Measurements from ENCODE around the gene DAP.
"Not testable (repeated sequence)": the region's sequence is repeated elsewhere in the genome, so short reads cannot be mapped to it uniquely, and the experiment has no call there.

Gene DAP

DNA sequence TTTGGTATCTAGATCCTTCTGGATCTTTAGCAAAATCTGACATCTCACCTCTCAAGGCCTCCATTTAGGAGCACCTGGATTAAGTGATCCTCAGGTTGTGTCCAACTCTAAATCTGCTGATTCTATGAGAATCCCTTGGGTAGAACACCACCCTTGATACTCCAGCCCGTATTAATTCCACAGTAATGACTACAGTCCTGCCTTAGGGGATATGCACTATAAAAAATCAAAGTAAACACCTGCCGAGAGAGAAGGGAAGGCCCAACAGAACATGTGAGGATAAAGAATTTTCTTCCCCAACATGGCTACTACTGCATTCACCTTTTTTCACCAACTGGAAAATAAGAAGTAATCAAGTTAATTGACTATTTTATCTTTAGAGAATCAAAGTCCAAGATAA, 27.6 kb downstream of the DAP start:
- no peak for DNase-seq

DNA sequence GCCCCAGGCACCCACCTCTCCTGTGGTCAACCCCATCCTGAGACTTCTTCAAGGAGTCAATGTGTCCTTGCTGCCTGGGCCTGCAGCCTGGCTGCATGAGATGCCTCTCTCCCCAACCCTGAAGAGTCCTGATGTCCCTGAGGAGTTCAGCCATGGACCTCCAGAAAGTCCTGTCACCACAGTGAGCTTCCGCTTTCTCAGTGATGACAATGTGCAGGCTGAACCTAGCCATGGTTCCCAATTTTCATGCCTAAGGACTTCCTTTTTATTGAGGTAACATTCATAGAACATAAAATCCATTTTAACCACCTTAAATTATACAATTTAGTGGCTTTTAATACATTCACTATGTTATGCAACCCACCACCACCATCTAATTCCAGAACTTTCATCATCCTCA, 29.1 kb downstream of the DAP start:
- no peak for DNase-seq

GRCh38 chr5:10730043-10730351, 31.0 kb downstream of the DAP start:
- no peak for DNase-seq

- no peak for DNase-seq
Measured at GRCh38 chr5:10729320-10730042, 31.6 kb downstream of the DAP start.

DNA sequence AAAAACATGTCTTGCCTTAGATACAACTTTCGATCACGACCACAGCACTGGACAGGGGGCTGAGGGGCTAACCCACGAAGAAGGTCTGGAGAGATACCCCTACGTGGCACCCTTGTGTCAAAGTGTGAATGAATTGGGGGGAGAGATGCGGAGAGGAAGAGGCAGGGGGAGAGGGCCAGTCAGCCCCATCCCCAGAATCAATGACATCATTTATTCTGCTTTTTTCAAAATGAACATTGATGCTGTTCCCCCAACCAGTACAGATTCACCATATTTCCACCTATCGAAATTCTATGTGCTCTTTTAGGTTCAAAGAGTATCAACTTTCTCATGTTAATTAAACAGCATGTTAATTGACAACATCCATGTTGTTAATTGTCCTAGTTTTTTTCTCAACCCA, 32.4 kb downstream of the DAP start:
- DNase-seq = no peak

DNA sequence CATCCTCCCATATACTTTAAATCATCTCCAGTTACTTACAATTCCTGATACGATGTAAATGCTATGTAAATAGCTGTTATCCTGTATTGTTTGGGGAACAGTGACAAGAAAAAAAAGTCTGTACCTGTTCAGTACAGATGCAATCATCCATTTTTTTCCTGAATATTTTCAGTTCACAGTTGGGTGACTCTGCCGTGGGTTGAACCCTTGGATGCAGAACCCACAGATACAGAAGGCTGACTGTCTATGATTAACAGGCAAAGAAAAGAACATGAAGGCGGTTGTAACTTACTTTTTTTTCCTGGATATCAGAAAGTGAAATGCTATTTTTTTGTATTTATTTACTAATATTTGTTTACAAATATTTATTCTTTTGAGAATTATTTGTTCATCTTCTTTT, 33.2 kb downstream of the DAP start:
- DNase-seq = no peak

GRCh38 chr5:10726913-10727517, 34.0 kb downstream of the DAP start:
- DNase-seq = no peak

DNA sequence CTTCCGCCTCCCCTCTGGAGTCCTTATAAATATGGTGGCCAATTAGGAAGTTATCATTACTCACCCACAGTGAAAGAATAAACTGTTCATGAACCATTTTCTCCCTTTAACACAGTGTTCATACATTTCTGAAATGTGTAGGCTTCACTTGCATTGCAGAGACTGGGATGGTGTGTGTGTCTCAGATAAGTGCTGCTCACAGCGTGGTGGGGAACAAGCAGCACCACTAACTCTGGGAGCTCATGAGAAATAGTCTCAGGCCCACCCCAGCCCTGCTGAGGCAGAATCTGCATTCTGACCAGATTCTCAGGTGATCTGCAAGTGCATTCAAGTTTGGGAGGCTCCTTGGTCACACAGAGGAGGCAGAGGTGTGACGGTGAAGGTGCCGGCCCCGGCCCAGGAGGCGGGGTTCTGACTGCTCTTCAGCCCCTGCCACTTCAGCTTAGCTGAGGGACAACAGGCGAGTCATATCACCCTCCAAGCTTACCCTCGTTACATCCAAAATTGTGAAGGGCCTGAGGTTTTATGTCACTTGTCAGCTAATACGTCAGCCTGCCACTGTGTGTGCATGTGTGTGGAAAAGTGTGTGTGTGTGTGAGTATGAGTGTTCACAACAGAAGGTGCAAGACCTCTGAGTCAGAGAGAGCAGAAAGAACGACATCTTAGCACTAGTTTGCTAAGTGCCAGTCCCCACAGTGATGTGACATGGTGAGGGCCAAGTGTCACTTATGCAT, 34.7 kb downstream of the DAP start:
- no peak for DNase-seq

DNA sequence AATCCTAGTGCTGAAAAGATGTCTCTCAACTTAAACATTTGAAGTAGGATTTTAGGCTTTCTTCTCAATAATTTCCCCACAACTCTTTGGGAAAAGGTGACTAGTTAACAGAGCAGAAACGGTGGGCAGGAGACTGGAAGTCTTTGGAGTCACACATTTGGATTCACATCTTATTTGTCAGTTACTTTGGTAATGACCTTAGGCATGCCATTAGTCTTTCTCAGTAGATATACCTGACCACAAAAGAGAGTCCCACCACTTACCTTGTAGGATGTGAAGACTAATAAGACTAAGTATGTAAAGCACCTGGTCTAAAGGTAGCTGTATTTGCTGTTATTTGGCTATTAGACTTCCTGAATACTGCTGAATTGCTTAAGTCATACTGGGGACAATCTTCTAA, 35.4 kb downstream of the DAP start:
- DNase-seq = no peak

GRCh38 chr5:10724781-10725507, 36.1 kb downstream of the DAP start:
- DNase-seq = peak; percentile 48 to 73

DNA sequence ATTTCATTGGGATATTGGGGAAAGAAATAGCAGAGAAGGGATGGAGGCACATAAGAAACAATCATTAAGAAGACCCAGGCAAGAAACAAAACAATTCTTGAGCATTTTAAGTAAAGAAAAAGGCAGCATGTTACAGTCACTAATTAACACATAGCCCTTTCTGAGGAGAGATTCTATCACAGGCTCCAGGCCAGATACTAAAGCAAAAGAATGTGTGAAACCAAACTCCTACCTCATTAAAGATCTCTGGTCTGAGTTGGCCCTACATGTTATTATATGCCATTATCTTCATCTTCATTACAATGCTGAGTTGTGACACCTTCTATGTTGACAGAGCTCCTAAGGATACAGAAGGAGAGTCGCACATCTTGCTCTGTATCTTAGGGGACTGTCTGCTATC, 37.5 kb downstream of the DAP start:
- DNase-seq = no peak

- not testable (repeated sequence) for DNase-seq
Measured at GRCh38 chr5:10720766-10721165, 40.3 kb downstream of the DAP start.

- DNase-seq = no peak
Measured at GRCh38 chr5:10719965-10720364, 41.1 kb downstream of the DAP start.

DNA sequence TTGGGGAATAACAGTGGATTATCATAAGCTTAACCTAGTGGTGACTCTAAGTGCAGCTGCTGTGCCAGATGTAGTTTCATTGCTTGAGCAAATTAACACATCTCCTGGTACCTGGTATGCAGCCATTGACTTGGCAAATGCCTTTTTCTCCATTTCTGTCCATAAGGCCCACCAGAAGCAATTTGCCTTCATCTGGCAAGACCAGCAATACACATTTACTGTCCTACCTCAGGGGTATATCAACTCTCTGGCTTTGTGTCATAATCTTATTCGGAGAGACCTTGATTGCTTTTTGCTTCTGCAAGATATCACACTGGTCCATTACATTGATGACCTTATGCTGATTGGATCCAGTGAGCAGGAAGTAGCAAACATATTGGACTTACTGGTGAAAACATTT, 42.4 kb downstream of the DAP start:
- DNase-seq = not testable (repeated sequence)

DNA sequence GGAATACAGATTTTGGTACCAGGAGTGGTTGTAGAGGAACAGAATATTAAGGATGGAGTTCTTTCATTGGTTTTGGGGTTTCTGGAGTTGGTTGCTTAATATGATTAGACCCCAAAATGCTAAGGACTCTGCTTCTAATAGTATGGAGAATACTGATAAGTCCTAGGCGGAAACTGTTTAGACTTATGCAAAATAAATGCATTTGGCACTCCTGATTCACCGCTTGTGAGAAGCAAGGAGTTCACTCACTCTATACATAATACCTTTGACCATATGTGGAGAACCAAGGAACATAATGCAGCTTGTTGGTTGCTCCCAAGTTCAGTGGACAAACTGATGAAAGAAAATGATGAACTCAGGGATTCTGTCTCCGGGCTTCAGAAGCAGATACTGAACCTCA, 44.2 kb downstream of the DAP start:
- not testable (repeated sequence) for DNase-seq

DNA sequence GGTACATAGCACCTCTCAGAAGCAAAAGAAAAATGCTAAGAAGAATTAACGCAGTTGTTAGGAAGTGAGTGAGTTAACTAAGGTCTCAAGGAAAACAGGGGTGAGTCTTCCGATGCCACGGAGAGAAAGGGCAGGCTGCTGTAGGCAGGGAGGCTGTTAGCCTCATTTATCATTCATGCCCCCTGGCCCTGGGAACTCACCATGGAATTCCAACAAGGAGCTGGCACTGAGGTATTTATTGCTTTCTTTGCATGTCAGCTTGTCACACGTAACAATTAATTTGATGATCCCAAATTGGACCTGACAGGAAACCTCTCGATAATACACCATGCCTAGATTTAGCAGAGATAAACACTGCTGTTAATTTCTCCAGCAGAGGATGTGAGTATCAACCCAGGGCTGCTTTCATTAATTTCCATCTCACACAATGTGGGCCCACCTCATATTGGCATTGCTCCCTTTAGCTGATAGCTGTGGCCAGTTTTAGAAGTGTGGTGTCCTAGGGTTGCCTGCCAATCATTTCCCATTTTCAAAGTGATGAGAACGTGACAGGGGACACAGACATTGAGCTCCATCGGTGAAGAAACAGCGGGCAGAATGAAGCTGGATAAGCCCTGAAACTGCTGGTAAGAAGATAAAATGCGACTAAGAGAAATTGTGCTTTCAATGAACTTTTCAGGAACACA, 45.3 kb downstream of the DAP start:
- DNase-seq = no peak

DNA sequence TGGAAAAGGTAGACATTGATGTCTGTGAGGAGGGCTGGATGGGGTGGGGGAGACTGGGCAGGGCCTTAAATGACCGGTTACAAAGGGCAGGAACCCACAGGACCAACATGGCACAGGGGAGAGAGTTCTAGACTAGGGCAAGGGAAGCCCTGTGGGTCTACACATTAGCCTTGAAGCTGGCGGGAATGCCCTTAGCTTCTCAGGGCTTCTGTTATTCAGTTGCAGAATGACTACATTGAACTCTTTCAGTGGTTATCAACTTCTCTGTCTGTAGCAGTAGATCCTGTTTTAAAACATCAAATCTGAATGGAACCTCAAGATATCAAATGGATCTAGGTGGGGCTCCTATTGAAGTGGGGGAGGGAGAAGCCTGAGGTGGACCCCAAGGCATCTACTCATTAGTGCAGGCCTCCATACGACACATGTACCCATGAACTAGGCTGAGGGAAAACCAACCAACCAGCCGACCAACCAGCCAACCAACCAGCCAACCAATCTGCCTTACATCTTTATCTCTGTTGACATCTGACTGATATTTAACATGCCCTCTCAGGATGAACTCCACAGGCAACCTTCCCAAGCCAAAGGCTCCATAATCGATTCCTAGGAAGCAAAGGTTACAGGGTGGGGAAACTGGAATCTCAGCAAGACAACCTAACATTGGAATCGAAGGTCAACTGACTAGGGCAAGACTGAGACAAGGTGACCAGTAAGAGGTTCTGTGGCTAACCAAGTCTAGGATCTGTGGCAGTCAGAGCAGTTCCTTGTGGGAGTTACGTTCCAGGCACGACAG, 48.3 kb downstream of the DAP start:
- DNase-seq = no peak

GRCh38 chr5:10711562-10711961, 49.5 kb downstream of the DAP start:
- DNase-seq = no peak

DNA sequence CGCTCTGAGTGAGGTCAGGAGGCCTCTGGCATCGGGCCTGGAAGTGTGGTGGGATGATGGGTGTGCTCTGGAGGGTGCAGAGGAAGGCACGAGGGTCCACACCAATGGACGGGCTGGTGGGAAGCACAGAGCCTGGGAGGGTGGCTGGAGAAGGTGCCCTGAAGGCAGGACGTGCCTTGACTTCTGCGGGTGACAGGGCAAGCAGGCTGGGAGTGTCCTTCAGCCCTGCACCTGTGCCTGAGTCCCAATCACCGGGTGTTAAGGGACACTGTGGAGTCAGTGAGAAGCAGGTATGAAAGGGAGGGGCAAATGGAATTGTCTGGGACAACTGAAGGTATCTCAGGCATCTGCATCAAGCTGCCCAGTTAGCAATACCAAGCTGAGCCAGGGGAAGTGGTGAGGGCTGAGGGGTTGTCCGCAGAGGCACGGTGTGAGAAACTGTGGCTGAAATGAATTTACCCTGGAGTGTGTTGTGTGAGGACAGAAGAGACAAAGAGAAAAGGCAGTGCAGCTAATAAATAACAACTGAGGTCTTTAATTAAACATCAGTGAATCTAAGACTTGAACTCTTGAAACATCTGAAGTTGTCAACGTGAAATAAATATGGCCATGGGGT, 50.4 kb downstream of the DAP start:
- no peak for DNase-seq

GRCh38 chr5:10709933-10710332, 51.1 kb downstream of the DAP start:
- DNase-seq = no peak

GRCh38 chr5:10709409-10709808, 51.6 kb downstream of the DAP start:
- DNase-seq = no peak

Data from NCI-H2081 (cell line).